ENCODE results near the gene ASCL5.

DNA sequence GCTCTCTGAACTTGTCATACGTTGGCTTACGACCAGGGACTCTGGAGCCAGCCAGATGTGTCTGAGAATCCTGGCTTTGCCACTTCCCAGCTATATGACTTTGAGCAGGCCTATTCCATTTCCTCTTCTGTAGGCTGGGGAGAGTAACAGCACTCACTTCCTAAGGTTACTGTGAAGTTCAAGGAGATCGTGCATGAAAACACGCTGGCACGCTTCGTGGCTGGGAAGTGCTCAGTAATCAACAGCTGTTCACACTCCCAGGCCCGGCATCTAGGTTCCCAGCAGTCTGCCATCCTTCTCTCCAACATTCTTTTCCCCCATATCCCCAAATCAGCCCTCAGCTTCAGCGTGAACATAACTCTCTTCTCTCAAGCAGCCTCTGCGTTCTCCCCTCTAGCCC, 2.0 kb downstream of the ASCL5 start:
- TF ChIP-seq, protein P1, sequence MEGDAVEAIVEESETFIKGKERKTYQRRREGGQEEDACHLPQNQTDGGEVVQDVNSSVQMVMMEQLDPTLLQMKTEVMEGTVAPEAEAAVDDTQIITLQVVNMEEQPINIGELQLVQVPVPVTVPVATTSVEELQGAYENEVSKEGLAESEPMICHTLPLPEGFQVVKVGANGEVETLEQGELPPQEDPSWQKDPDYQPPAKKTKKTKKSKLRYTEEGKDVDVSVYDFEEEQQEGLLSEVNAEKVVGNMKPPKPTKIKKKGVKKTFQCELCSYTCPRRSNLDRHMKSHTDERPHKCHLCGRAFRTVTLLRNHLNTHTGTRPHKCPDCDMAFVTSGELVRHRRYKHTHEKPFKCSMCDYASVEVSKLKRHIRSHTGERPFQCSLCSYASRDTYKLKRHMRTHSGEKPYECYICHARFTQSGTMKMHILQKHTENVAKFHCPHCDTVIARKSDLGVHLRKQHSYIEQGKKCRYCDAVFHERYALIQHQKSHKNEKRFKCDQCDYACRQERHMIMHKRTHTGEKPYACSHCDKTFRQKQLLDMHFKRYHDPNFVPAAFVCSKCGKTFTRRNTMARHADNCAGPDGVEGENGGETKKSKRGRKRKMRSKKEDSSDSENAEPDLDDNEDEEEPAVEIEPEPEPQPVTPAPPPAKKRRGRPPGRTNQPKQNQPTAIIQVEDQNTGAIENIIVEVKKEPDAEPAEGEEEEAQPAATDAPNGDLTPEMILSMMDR (IDR thresholded peaks at IDR 0.05; ENCODE audit: poor library complexity) = no peak
- no peak for TF ChIP-seq EZH2phosphoT487 (IDR thresholded peaks at IDR 0.05; ENCODE audit: low read depth, severe bottlenecking, unreplicated experiment)
